Neural progenitor cell (in vitro differentiated cells): ENCODE data around the gene BTN2A1. TPM values are rescaled to one million over a fixed set of nuclear protein-coding genes. Genes with fewer than 3 reads are reported as not detected.

ENCODE experiments used
- DNase-seq: peaks from one replicate; pipeline ENCODE4 v3.0.0-alpha.2; 2016; ENCODE audit warnings: low spot score
- H2AFZ ChIP-seq: fragments of 200-600 bp; sonication (generic); replicated peaks from 2 replicates; pipeline ENCODE4 v1.6.1; 2016; ENCODE audit warnings: antibody characterized with exemption
- H3F3A ChIP-seq: fragments of 200-600 bp; sonication (generic); 2 replicates; pipeline ENCODE4 v1.6.1; 2016; ENCODE audit warnings: antibody characterized with exemption, low read depth
- H3K27ac ChIP-seq: fragments of 200-600 bp; sonication (generic); 2 replicates; pipeline ENCODE4 v1.5.1; 2016; ENCODE audit warnings: mild to moderate bottlenecking
- H3K27me3 ChIP-seq: fragments of 200-600 bp; sonication (generic); 2 replicates; pipeline ENCODE4 v1.6.1; 2016; ENCODE audit warnings: mild to moderate bottlenecking, moderate library complexity
- H3K36me3 ChIP-seq: fragments of 200-600 bp; sonication (generic); 2 replicates; pipeline ENCODE4 v1.5.1; 2016
- H3K4me1 ChIP-seq: fragments of 200-600 bp; sonication (generic); 2 replicates; pipeline ENCODE4 v1.6.1; 2016; ENCODE audit warnings: mixed run types
- H3K4me2 ChIP-seq: fragments of 200-600 bp; sonication (generic); 2 replicates; pipeline ENCODE4 v1.6.1; 2016
- H3K4me3 ChIP-seq: fragments of 200-600 bp; sonication (generic); 2 replicates; pipeline ENCODE4 v1.5.1; 2016
- H3K79me2 ChIP-seq: fragments of 200-600 bp; sonication (generic); 2 replicates; pipeline ENCODE4 v1.6.1; 2016; ENCODE audit warnings: low read depth
- H3K9ac ChIP-seq: fragments of 200-600 bp; sonication (generic); 2 replicates; pipeline ENCODE4 v1.6.1; 2016
- H3K9me3 ChIP-seq: fragments of 200-600 bp; sonication (generic); 2 replicates; pipeline ENCODE4 v1.5.1; 2016; ENCODE audit warnings: low read depth
- H4K20me1 ChIP-seq: fragments of 200-600 bp; sonication (generic); 2 replicates; pipeline ENCODE4 v1.6.1; 2016; ENCODE audit warnings: low read depth
- H3K27ac Mint-ChIP-seq: 3 replicates; pipeline ENCODE4 v1.8.0; 2021; ENCODE audit warnings: mixed read lengths
- H3K27me3 Mint-ChIP-seq: 2 replicates; pipeline ENCODE4 v1.8.0; 2022; ENCODE audit warnings: low read depth, mild to moderate bottlenecking, inconsistent platforms, moderate library complexity, mixed read lengths; ENCODE audit not compliant: insufficient read depth
- H3K36me3 Mint-ChIP-seq: 3 replicates; pipeline ENCODE4 v1.8.0; 2021; ENCODE audit warnings: mixed read lengths
- H3K4me1 Mint-ChIP-seq: 3 replicates; pipeline ENCODE4 v1.8.0; 2021; ENCODE audit warnings: mixed read lengths
- H3K4me3 Mint-ChIP-seq: 3 replicates; pipeline ENCODE4 v1.8.0; 2021; ENCODE audit warnings: mild to moderate bottlenecking, moderate library complexity, mixed read lengths
- H3K9me3 Mint-ChIP-seq: 3 replicates; pipeline ENCODE4 v1.8.0; 2020; ENCODE audit warnings: mixed read lengths
- EZH2 ChIP-seq: fragments of 200-600 bp; sonication (generic); IDR thresholded peaks from 2 replicates; pipeline ENCODE4 v1.6.1; 2017; ENCODE audit warnings: antibody characterized with exemption, mild to moderate bottlenecking, moderate library complexity
- EZH2phosphoT487 ChIP-seq: fragments of 200-600 bp; sonication (generic); IDR thresholded peaks from 2 replicates; pipeline ENCODE4 v1.6.1; 2017; ENCODE audit warnings: antibody characterized with exemption
- total RNA-seq: library from RNA; depleted of rRNA; stranded (reverse); fragments of >200 nt; gene quantifications from 2 replicates; pipeline ENCODE4 v1.2.3, GENCODE V29; 2015; ENCODE audit warnings: low replicate concordance
- TF ChIP-seq, protein P1 (sequence below): fragments of 200-600 bp; sonication (generic); IDR thresholded peaks from 2 replicates; pipeline ENCODE4 v1.5.1; 2017; ENCODE audit warnings: antibody characterized with exemption, mild to moderate bottlenecking

BTN2A1 gene
- total RNA-seq, 1 donor from 2014 or later, result 11.6 TPM

DNA sequence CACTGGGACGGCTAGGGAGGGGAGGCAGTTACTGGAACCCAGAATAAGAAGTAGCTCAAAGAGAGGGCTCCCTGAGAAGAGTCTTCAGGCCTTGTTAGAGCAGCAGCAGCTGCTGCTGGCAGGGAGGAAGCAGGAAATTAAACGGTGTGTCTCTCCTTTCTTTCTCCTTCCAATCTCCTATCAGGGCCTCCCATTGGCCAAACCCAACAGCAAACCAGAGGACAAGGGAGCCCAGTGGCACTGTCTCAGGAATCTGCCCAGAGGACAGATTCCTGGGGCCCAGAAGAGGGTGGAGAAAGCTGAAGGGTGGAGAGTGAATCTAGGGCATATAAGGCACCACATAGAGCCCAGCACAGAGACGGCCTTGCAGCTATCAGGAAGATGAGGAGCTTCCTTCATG is 45.5 kb upstream of the BTN2A1 start:
- Mint-ChIP-seq H3K4me3 (no peak overlapping the region), H3K36me3 (peaks cover 3% of the 10 kb centered on the region), H3K4me1 (peaks cover 14% of the 10 kb centered on the region), H3K9me3 (peaks cover 5% of the 10 kb centered on the region), H3K27ac (peak overlapping the region; percentile 30), H3K27me3 (no peaks in the 10 kb centered on the region)
- Histone ChIP-seq H3K4me1 (peaks cover 5% of the 10 kb centered on the region), H3K4me3 (no peak overlapping the region), H3K9me3 (no peaks in the 10 kb centered on the region), H3K9ac (no peak overlapping the region), H3F3A (no peaks in the 10 kb centered on the region), H3K36me3 (no peaks in the 10 kb centered on the region), H3K79me2 (no peaks in the 10 kb centered on the region), H3K27ac (no peak overlapping the region), H3K27me3 (no peaks in the 10 kb centered on the region), H3K4me2 (no peak overlapping the region), H2AFZ (peak overlapping the region; percentile 57), H4K20me1 (no peaks in the 10 kb centered on the region)
- no peak for TF ChIP-seq EZH2phosphoT487
- TF ChIP-seq, protein P1, sequence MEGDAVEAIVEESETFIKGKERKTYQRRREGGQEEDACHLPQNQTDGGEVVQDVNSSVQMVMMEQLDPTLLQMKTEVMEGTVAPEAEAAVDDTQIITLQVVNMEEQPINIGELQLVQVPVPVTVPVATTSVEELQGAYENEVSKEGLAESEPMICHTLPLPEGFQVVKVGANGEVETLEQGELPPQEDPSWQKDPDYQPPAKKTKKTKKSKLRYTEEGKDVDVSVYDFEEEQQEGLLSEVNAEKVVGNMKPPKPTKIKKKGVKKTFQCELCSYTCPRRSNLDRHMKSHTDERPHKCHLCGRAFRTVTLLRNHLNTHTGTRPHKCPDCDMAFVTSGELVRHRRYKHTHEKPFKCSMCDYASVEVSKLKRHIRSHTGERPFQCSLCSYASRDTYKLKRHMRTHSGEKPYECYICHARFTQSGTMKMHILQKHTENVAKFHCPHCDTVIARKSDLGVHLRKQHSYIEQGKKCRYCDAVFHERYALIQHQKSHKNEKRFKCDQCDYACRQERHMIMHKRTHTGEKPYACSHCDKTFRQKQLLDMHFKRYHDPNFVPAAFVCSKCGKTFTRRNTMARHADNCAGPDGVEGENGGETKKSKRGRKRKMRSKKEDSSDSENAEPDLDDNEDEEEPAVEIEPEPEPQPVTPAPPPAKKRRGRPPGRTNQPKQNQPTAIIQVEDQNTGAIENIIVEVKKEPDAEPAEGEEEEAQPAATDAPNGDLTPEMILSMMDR, result no peak
- TF ChIP-seq EZH2, result no peak
- DNase-seq, result peak; percentile 17

DNA sequence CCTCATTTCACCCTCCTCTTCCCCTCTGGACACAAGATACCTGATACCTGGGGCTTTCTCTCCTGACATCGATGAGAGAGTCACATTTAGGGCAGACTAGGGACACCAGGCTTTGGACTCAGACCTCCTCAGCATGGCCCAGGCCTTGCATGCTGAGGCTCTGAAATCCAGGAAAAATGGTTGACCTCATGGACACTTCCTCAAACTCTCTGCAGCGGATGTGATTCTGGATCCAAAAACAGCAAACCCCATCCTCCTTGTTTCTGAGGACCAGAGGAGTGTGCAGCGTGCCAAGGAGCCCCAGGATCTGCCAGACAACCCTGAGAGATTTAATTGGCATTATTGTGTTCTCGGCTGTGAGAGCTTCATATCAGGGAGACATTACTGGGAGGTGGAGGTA is 44.8 kb upstream of the BTN2A1 start:
- H3K79me2 ChIP-seq, result no peaks in the 10 kb centered on the region
- no peak overlapping the region for H2AFZ ChIP-seq
- DNase-seq, result no peak
- H3K36me3 Mint-ChIP-seq, result peaks cover 6% of the 10 kb centered on the region
- H3K4me2 ChIP-seq, result no peak overlapping the region
- no peaks in the 10 kb centered on the region for H3K27me3 Mint-ChIP-seq
- no peak overlapping the region for H3K9ac ChIP-seq
- no peak overlapping the region for H3K4me3 ChIP-seq
- no peaks in the 10 kb centered on the region for H3K27me3 ChIP-seq
- H3F3A ChIP-seq, result no peaks in the 10 kb centered on the region
- H3K9me3 Mint-ChIP-seq, result peaks cover 12% of the 10 kb centered on the region
- H3K4me3 Mint-ChIP-seq, result no peak overlapping the region
- no peaks in the 10 kb centered on the region for H4K20me1 ChIP-seq
- no peaks in the 10 kb centered on the region for H3K9me3 ChIP-seq
- peaks cover 12% of the 10 kb centered on the region for H3K4me1 Mint-ChIP-seq
- H3K4me1 ChIP-seq, result peaks cover 5% of the 10 kb centered on the region
- H3K27ac Mint-ChIP-seq, result no peak overlapping the region
- H3K36me3 ChIP-seq, result no peaks in the 10 kb centered on the region
- TF ChIP-seq EZH2phosphoT487 (no peak), EZH2 (no peak)
- TF ChIP-seq, protein P1, result no peak
- no peak overlapping the region for H3K27ac ChIP-seq

DNA sequence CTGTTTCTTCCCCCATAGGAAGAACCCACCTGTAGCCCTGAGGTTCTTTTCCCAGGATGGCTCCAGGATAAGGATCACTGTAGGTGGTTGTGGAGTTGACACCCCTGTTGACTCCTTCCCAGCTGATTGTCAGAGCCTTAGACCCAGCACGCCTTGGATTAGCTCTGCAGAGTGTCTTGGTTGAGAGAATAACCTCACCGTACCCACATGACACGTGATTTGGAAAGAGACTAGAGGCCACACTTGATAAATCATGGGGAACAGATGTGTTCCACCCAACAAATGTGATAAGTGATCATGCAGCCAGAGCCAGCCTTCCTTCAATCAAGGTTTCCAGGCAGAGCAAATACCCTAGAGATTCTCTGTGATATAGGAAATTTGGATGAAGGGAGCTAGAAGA is 43.5 kb upstream of the BTN2A1 start:
- TF ChIP-seq, protein P1, result no peak
- TF ChIP-seq EZH2, result no peak
- TF ChIP-seq EZH2phosphoT487, result no peak
- Histone ChIP-seq H3K4me1 (peaks cover 5% of the 10 kb centered on the region), H3K4me3 (no peak overlapping the region), H3F3A (no peaks in the 10 kb centered on the region), H2AFZ (no peak overlapping the region), H3K4me2 (no peak overlapping the region), H3K9me3 (no peaks in the 10 kb centered on the region), H3K27me3 (no peaks in the 10 kb centered on the region), H3K9ac (no peak overlapping the region), H4K20me1 (no peaks in the 10 kb centered on the region), H3K79me2 (no peaks in the 10 kb centered on the region), H3K36me3 (no peaks in the 10 kb centered on the region), H3K27ac (no peak overlapping the region)
- Mint-ChIP-seq H3K9me3 (peaks cover 16% of the 10 kb centered on the region), H3K4me1 (peaks cover 10% of the 10 kb centered on the region), H3K27me3 (no peaks in the 10 kb centered on the region), H3K36me3 (peaks cover 6% of the 10 kb centered on the region), H3K4me3 (no peak overlapping the region), H3K27ac (no peak overlapping the region)
- no peak for DNase-seq
